ENCODE results near the gene NACC2.

NACC2 gene

DNA sequence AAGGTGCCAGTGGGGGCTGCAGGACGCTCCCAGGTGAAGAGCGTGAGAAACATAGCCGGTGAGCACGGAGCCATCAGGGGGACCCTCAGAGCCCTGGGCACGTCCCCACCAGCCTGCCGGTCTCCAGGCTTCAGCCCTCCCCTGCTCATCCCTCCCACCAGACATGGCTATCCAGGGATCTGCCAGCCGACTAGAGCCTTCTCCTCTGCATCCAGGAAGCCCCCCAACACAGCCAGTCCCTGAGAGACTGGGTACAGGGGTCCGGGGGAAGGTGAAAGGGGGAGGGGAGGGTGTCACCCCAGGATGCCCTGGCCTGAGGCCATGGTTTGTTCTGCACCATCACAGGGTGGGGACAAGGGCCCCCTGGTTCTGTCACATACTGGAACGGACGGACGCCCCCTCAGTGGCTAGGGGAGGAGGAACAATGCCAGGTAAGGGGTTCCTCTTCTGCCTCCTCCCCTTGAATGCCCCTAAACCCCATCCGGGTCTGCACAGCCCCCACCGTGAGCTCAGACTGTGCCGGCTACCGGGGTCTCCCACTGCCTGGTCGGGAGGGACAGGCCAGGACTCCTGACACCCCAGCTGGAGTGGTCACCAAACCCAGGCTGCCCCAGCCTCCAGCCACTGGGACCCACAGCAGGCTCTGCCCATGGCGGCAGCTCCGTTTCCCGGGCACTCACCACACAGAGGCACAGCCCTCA lies 34.3 kb downstream of the NACC2 start:
- H3K36me3 ChIP-seq (ENCODE audit: control insufficient read depth, insufficient read depth, low read length): no peaks in the 10 kb centered on the region
- TF ChIP-seq, protein P1, sequence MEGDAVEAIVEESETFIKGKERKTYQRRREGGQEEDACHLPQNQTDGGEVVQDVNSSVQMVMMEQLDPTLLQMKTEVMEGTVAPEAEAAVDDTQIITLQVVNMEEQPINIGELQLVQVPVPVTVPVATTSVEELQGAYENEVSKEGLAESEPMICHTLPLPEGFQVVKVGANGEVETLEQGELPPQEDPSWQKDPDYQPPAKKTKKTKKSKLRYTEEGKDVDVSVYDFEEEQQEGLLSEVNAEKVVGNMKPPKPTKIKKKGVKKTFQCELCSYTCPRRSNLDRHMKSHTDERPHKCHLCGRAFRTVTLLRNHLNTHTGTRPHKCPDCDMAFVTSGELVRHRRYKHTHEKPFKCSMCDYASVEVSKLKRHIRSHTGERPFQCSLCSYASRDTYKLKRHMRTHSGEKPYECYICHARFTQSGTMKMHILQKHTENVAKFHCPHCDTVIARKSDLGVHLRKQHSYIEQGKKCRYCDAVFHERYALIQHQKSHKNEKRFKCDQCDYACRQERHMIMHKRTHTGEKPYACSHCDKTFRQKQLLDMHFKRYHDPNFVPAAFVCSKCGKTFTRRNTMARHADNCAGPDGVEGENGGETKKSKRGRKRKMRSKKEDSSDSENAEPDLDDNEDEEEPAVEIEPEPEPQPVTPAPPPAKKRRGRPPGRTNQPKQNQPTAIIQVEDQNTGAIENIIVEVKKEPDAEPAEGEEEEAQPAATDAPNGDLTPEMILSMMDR (IDR thresholded peaks at IDR 0.05; ENCODE audit: insufficient read depth, low read length, poor library complexity, severe bottlenecking): no peak
- H3K4me3 ChIP-seq (replicated peaks; ENCODE audit: low read depth, low read length): no peak overlapping the region
- peak; percentile 1 for DNase-seq (ENCODE audit: extremely low read depth, insufficient read length)
- H3K27me3 ChIP-seq (replicated peaks; ENCODE audit: control insufficient read depth, insufficient read depth, low read length): no peaks in the 10 kb centered on the region; the same call in 1 of the 2 replicates

- DNase-seq (ENCODE audit: extremely low read depth, insufficient read length): peak; percentile 1
- no peaks in the 10 kb centered on the region; the same call in 1 of the 2 replicates for H3K27me3 ChIP-seq (replicated peaks; ENCODE audit: control insufficient read depth, insufficient read depth, low read length)
- H3K4me3 ChIP-seq (replicated peaks; ENCODE audit: low read depth, low read length): no peak overlapping the region
- TF ChIP-seq, protein P1 (IDR thresholded peaks at IDR 0.05; ENCODE audit: insufficient read depth, low read length, poor library complexity, severe bottlenecking): no peak
- no peaks in the 10 kb centered on the region for H3K36me3 ChIP-seq (ENCODE audit: control insufficient read depth, insufficient read depth, low read length)
Observed at GRCh38 chr9:136059851-136060670, 35.0 kb downstream of the NACC2 start.

DNA sequence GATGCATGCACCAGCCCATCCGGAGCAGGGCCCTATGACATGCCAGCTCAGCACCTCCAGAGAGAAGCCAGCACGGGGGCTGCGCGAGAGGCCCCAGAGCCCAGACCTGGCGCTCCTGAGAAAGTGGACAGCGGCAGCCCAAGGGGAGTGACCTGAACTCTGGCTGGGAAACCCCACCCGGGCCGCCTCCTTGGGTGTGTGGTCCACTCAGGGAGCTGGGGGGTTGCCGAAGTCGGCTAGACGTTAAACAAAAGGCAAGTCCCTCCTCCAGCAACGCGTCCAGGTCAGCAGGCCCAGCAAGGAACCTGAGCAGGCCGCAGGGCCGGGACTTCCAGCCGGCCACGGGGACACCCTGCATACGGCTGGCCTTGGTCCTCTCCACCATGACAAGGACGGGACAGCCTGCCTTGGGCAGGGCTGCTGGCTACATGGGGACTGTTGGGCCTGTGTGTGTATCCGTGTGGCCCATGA lies 35.7 kb downstream of the NACC2 start:
- peak; percentile 4 for DNase-seq (ENCODE audit: extremely low read depth, insufficient read length)
- TF ChIP-seq, protein P1 (IDR thresholded peaks at IDR 0.05; ENCODE audit: insufficient read depth, low read length, poor library complexity, severe bottlenecking): no peak
- no peaks in the 10 kb centered on the region for H3K36me3 ChIP-seq (ENCODE audit: control insufficient read depth, insufficient read depth, low read length)

GRCh38 chr9:136058801-136059302 lies 36.2 kb downstream of the NACC2 start:
- Histone ChIP-seq H3K4me3 (replicated peaks; ENCODE audit: low read depth, low read length) (no peak overlapping the region), H3K36me3 (ENCODE audit: control insufficient read depth, insufficient read depth, low read length) (no peaks in the 10 kb centered on the region), H3K27me3 (replicated peaks; ENCODE audit: control insufficient read depth, insufficient read depth, low read length) (peaks cover 1% of the 10 kb centered on the region; the same call in 1 of the 2 replicates)
- TF ChIP-seq, protein P1 (IDR thresholded peaks at IDR 0.05; ENCODE audit: insufficient read depth, low read length, poor library complexity, severe bottlenecking): no peak
- no peak for DNase-seq (ENCODE audit: extremely low read depth, insufficient read length)

More for the DNA sequence above, 35.7 kb downstream of the NACC2 start:
- no peak overlapping the region for H3K4me3 ChIP-seq (replicated peaks; ENCODE audit: low read depth, low read length)
- peaks cover 1% of the 10 kb centered on the region; the same call in 1 of the 2 replicates for H3K27me3 ChIP-seq (replicated peaks; ENCODE audit: control insufficient read depth, insufficient read depth, low read length)

- Histone ChIP-seq H3K4me3 (replicated peaks; ENCODE audit: low read depth, low read length) (no peak overlapping the region), H3K27me3 (replicated peaks; ENCODE audit: control insufficient read depth, insufficient read depth, low read length) (peaks cover 1% of the 10 kb centered on the region; the same call in 1 of the 2 replicates), H3K36me3 (ENCODE audit: control insufficient read depth, insufficient read depth, low read length) (no peaks in the 10 kb centered on the region)
- TF ChIP-seq, protein P1 (IDR thresholded peaks at IDR 0.05; ENCODE audit: insufficient read depth, low read length, poor library complexity, severe bottlenecking): no peak
- DNase-seq (ENCODE audit: extremely low read depth, insufficient read length): no peak
Observed at GRCh38 chr9:136058084-136058483, 37.0 kb downstream of the NACC2 start.

All from GM06990 (cell line).